Sciatic nerve (tissue), 2 donors: ENCODE data around the gene ELFN2. TPM values are rescaled to one million over a fixed set of nuclear protein-coding genes. Genes with fewer than 3 reads are reported as not detected.

Experiments used
- ATAC-seq: fragments of 200-7000 bp; cut with Tn5 transposase; one replicate; pipeline ENCODE4 v1.9.1; 2020; ENCODE audit warnings: mild to moderate bottlenecking, moderate library complexity
- DNase-seq: peaks from one replicate; pipeline ENCODE4 v3.0.0-alpha.2; 2020; ENCODE audit warnings: low spot score
- intact Hi-C: fragments of 100-400 bp; cut with DNase I; formaldehyde crosslinking; loops from one replicate; pipeline ENCODE4 v1.14.2; 2022
- total RNA-seq: library from RNA; stranded (reverse); fragmentation: NEBNext Ultra II Directional; extraction: Animal tissue kit (Norgen Biotek cat#: 25700); gene quantifications from one replicate; pipeline ENCODE4 v1.2.1, GENCODE V29; 2021
- donor health status: DM: no; HTN: no; CAD: no.
- donor health status: DM: no; HTN: no; CAD: no.

Gene ELFN2
- total RNA-seq, 1 donor from 2014 or later = 5.9 TPM

GRCh38 chr22:37345863-37346504 lies 81.3 kb downstream of the ELFN2 start:
- intact Hi-C loops = no loop called here
- DNase-seq (peak; percentile 79), ATAC-seq (peak; percentile 85)

DNA sequence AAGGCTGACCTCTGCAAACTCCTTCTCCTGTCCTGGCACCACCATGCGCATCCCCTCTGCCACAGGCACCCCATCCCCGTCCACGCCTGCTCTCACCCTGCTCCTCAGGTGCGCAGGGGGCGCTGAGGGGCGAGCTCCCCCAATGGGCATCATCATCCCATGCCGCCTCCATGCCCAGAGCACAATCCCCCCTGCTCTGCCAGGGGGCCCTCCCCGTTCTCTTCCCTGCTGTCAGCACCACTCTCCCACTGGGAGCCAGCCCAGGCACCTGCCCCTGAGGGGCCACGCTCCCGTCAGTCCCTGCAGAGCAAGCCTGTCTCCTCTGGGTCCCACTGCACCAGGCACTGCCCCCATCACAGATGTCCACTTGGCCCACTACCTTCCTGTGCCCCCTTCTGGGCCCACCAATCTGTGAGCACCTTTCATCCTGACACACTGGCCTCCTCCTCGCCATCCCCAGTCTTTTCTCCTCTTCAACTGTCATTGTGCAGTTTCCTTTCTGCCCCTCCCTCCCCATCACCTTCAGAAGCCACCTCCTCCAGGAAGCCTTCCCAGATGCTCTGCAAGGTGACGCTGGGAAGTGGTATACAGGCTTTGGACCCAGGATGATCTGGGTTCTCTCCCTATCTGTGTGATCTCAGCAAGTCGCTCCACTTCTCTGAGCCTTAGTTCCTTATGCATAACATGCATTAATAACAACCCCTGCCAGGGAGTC lies 82.4 kb downstream of the ELFN2 start:
- no peak for ATAC-seq

DNA sequence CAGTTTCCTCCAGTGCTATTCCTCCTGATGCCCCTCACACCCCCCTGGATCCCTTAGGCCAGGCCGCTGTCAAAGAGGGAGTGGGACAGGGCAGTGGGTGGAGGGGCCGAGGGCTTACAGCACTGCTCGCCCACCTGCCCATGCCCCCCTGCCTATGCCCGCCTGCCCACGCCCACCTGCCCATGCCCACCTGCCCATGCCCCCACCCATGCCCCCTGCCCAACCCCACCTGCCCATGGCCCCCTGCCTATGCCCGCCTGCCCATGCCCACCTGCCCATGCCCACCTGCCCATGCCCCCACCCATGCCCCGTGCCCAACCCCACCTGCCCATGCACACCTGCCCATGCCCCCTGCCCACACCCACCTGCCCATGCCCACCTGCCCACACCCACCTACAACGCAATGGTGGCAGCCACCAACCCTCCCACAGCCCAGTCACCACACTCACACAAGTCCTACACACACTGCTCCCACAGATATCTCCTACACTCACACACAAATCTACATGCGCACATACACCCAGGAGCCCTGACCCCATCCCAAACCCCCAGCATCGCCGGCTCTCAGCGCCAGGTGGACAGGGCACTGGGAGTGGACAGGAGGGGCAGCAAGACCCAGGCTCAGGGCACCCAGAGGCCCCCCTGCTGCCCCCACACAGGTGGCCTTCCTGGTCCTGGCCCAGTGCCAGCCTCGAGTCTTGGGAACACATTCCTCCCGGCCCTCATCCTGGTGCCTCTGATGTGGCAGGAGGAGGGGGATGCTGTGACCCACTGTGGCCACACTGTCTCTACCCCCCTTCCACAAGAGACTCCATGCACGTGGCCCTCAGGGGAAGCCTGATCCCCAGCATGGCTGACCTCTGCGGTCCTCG lies 83.2 kb downstream of the ELFN2 start:
- intact Hi-C loops = no loop called here
- ATAC-seq (no peak), DNase-seq (no peak)

More for the DNA sequence above, 82.4 kb downstream of the ELFN2 start:
- intact Hi-C loops = no loop called here
- no peak for DNase-seq

GRCh38 chr22:37343348-37343747 lies 83.9 kb downstream of the ELFN2 start:
- no peak for DNase-seq
- no peak for ATAC-seq
- intact Hi-C loops = no loop called here

GRCh38 chr22:37342065-37342464 lies 85.2 kb downstream of the ELFN2 start:
- DNase-seq (no peak), ATAC-seq (no peak)
- intact Hi-C loops = no loop called here

DNA sequence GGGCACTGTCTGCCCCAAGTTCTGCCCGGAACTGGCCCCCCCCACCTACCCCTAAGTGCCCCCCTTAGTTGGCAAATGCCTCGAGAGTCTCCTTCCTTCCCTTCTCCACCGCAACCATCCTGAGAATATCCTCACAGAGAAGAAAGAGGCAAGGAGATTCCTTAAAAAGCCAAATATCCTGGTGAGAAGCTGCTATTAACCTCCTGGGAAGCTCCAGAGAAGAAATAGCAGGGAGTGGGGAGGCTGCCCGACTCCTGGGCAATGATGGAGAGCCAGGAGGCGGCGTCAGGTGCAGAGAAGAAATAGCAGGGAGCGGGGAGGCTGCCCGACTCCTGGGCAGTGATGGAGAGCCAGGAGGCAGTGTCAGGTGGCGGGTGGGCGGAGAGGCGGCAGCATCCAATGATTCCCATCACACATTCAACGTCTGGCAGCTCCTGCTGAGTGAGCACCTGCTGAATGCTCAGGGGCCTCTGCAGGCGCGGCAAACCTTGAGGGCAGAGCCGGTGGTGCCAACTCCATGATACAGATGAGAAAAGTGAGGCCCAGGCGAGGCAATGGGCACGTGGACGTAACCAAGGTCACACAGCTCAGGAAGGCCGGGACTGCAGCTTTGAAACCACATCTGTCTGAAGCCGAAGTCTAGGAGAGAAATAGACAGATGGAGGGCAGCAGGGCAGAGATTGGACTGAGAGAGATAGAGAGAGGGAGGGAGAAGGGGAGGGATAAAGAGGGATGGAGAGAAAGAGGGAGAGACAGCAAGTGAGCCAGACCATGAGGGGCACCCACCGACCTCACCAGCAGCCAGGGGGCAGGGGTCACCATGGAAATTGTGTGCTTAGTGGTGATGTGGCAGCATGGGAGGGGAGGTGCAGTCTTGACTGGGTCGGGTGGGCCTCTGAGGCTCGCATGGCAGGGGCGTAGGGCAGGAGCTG lies 86.7 kb downstream of the ELFN2 start:
- ATAC-seq (no peak), DNase-seq (no peak)
- intact Hi-C loops = no loop called here

GRCh38 chr22:37338539-37339246 lies 88.6 kb downstream of the ELFN2 start:
- intact Hi-C loops = no loop called here
- no peak for ATAC-seq
- DNase-seq = no peak

GRCh38 chr22:37337204-37337943 lies 89.9 kb downstream of the ELFN2 start:
- ATAC-seq (no peak), DNase-seq (no peak)
- intact Hi-C loops = no loop called here

- no peak for ATAC-seq
- DNase-seq = no peak
- intact Hi-C loops = no loop called here
These were observed 90.7 kb downstream of the ELFN2 start for GRCh38 chr22:37336579-37336978.

- DNase-seq = no peak
- intact Hi-C loops = no loop called here
- no peak for ATAC-seq
These were observed 91.5 kb downstream of the ELFN2 start for GRCh38 chr22:37335806-37336199.

- ATAC-seq (no peak), DNase-seq (no peak)
- intact Hi-C loops = no loop called here
These were observed 92.1 kb downstream of the ELFN2 start for GRCh38 chr22:37334859-37335805.

- intact Hi-C loops = no loop called here
- no peak for ATAC-seq
- no peak for DNase-seq
These were observed 92.8 kb downstream of the ELFN2 start for GRCh38 chr22:37334461-37334858.

DNA sequence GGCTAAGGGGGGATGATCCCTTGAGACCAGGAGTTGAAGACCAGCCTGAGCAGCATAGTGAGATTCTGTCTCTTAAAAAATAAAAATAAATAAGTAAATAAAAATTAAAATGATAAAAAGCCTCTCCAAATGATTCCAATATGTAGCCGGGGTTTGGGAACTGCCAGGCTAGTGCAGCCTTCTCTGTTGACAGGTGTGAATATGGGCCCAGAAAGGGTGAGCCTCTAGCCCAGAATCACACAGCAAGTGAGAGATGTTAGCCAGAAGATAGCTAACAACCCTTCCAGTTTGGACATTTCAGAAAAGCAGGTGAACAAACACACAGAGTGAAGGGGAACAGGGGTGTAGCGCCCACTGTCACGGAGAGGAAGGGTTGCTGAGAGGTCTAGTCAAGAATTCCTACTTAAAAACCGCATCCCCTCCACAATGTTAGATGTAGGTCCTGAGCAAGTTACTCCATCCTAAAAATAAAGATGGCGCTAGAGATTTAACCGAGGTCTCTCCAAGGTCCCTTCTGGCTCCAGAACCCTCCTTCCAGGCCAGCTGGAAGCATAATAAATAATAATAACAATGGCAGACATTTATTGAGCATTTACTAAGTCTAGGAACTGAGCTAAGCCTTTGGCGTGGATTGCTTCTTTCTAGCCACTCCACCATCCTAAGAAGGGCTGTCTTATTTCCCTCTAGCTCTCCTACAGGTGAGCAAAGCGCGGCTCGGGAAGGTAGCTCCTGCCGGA lies 93.4 kb downstream of the ELFN2 start:
- intact Hi-C loops = no loop called here
- ATAC-seq = no peak
- no peak for DNase-seq

DNA sequence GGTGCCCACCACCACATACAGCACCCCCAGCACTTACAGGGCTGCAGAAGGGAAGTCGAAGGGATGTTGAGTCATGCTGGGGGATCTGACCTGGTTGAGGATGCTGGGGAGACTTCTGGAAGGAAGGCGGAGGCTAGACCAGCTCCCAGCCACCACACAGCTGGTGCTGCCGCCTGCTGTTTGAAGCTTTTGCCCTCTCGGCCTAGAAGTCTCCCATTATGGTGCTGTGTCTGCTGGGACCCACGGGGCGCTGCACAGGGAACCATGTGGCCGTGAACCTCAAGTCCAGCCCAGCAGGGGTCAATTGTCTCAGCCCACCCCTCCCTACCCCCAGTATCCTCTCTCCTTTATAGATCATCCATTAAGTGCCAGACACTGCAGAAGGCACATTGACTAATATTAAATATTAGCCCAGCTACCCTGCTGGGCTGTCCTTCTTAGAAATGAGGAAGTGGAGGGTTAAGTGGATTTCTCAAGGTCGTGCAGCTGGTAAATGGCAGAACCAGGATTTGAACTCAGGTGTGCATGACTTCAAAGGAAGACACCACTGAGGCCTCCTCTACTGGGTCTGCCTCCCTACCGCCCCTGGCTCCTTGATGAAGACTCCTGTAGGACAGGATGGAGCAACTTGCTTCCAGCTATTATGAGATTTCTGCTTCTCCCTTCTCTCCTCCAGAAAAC lies 95.3 kb downstream of the ELFN2 start:
- no peak for ATAC-seq
- no peak for DNase-seq
- intact Hi-C loops = no loop called here

DNA sequence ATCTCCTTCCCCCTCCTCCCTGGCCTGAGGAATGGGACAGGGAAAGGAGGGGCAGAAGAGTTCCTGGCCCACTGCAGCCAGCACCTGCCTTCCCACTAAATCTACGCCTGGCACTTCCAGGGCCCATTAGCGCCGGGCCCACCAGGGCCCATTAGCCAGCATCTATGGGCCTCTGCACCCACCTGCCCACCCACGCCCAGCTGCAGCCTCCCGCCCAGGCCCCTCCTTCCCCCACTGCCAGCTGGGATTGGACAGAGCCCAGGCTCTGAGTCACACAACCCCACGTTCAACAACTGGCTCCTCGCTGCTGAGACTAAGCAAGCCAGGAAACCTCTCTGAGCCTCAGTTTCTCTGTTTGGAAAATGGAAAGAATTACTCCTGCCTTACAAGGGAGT lies 96.2 kb downstream of the ELFN2 start:
- intact Hi-C loops = no loop called here
- DNase-seq = no peak
- ATAC-seq = no peak
